Parathyroid adenoma (tissue), 2 donors: ENCODE data around the gene EMP1.

Experiments used
- H2AFZ ChIP-seq: fragments of 300-600 bp; sonication (generic); one replicate; pipeline ENCODE4 v1.7.0; 2017; ENCODE audit warnings: antibody characterized with exemption, mild to moderate bottlenecking
- H3K27ac ChIP-seq: fragments of 300-600 bp; sonication (generic); one replicate; pipeline ENCODE4 v1.7.0; 2017
- H3K27me3 ChIP-seq: fragments of 300-600 bp; sonication (generic); one replicate; pipeline ENCODE4 v1.7.0; 2017; ENCODE audit warnings: low read length; ENCODE audit not compliant: control insufficient read depth, insufficient read depth
- H3K36me3 ChIP-seq: fragments of 300-600 bp; sonication (generic); one replicate; pipeline ENCODE4 v1.7.0; 2017; ENCODE audit warnings: low read length; ENCODE audit not compliant: control insufficient read depth, insufficient read depth
- H3K4me1 ChIP-seq: fragments of 300-600 bp; sonication (generic); one replicate; pipeline ENCODE4 v1.7.0; 2017; ENCODE audit warnings: control low read depth
- H3K4me2 ChIP-seq: fragments of 300-600 bp; sonication (generic); one replicate; pipeline ENCODE4 v1.7.0; 2017; ENCODE audit warnings: low read length
- H3K4me3 ChIP-seq: fragments of 300-600 bp; sonication (generic); one replicate; pipeline ENCODE4 v1.7.0; 2017; ENCODE audit warnings: low read depth, low read length
- H3K79me2 ChIP-seq: fragments of 300-600 bp; sonication (generic); one replicate; pipeline ENCODE4 v1.7.0; 2017; ENCODE audit warnings: control low read depth
- H3K9ac ChIP-seq: fragments of 300-600 bp; sonication (generic); one replicate; pipeline ENCODE4 v1.7.0; 2017; ENCODE audit warnings: mild to moderate bottlenecking
- H3K9me3 ChIP-seq: fragments of 300-600 bp; sonication (generic); one replicate; pipeline ENCODE4 v1.7.0; 2017; ENCODE audit warnings: low read length; ENCODE audit not compliant: control insufficient read depth
- CTCF ChIP-seq: fragments of 300-600 bp; sonication (generic); IDR thresholded peaks from one replicate; pipeline ENCODE4 v1.7.0; 2017; ENCODE audit warnings: antibody characterized with exemption, mild to moderate bottlenecking
- donor health status: primary hyperparathyroidism.

EMP1 gene

GRCh38 chr12:13164921-13165616 lies 31.5 kb upstream of the EMP1 start:
- Histone ChIP-seq H3K4me3 (no peak overlapping the region), H3K9ac (no peak overlapping the region), H3K27ac (no peak overlapping the region), H3K36me3 (no peaks in the 10 kb centered on the region), H3K79me2 (no peaks in the 10 kb centered on the region), H2AFZ (peak overlapping the region; percentile 57), H3K27me3 (no peaks in the 10 kb centered on the region), H3K9me3 (no peaks in the 10 kb centered on the region), H3K4me1 (peaks cover 7% of the 10 kb centered on the region), H3K4me2 (no peak overlapping the region)
- no peak for TF ChIP-seq CTCF

- no peak overlapping the region for H3K4me2 ChIP-seq
- no peak overlapping the region for H3K4me3 ChIP-seq
- peak overlapping the region; percentile 57 for H2AFZ ChIP-seq
- H3K36me3 ChIP-seq = no peaks in the 10 kb centered on the region
- H3K27me3 ChIP-seq = no peaks in the 10 kb centered on the region
- H3K27ac ChIP-seq = no peak overlapping the region
- no peaks in the 10 kb centered on the region for H3K9me3 ChIP-seq
- TF ChIP-seq CTCF = no peak
- H3K79me2 ChIP-seq = no peaks in the 10 kb centered on the region
- peaks cover 7% of the 10 kb centered on the region for H3K4me1 ChIP-seq
- no peak overlapping the region for H3K9ac ChIP-seq
Observed at GRCh38 chr12:13165617-13166041, 30.9 kb upstream of the EMP1 start.

GRCh38 chr12:13167226-13167625 lies 29.3 kb upstream of the EMP1 start:
- H2AFZ ChIP-seq = no peak overlapping the region
- peaks cover 18% of the 10 kb centered on the region for H3K4me1 ChIP-seq
- no peaks in the 10 kb centered on the region for H3K27me3 ChIP-seq
- no peak for TF ChIP-seq CTCF
- no peak overlapping the region for H3K4me2 ChIP-seq
- no peaks in the 10 kb centered on the region for H3K36me3 ChIP-seq
- no peak overlapping the region for H3K27ac ChIP-seq
- no peaks in the 10 kb centered on the region for H3K79me2 ChIP-seq
- no peak overlapping the region for H3K4me3 ChIP-seq
- no peak overlapping the region for H3K9ac ChIP-seq
- no peaks in the 10 kb centered on the region for H3K9me3 ChIP-seq

- no peak overlapping the region for H2AFZ ChIP-seq
- H3K36me3 ChIP-seq = no peaks in the 10 kb centered on the region
- H3K79me2 ChIP-seq = no peaks in the 10 kb centered on the region
- H3K9ac ChIP-seq = no peak overlapping the region
- no peaks in the 10 kb centered on the region for H3K27me3 ChIP-seq
- peaks cover 24% of the 10 kb centered on the region for H3K4me1 ChIP-seq
- no peak overlapping the region for H3K4me2 ChIP-seq
- H3K4me3 ChIP-seq = no peak overlapping the region
- H3K9me3 ChIP-seq = no peaks in the 10 kb centered on the region
- H3K27ac ChIP-seq = no peak overlapping the region
- no peak for TF ChIP-seq CTCF
Observed at GRCh38 chr12:13167906-13168305, 28.6 kb upstream of the EMP1 start.

- Histone ChIP-seq H3K9ac (no peak overlapping the region), H2AFZ (no peak overlapping the region), H3K79me2 (no peaks in the 10 kb centered on the region), H3K4me3 (no peak overlapping the region), H3K36me3 (no peaks in the 10 kb centered on the region), H3K9me3 (no peaks in the 10 kb centered on the region), H3K27ac (no peak overlapping the region), H3K4me2 (no peak overlapping the region), H3K4me1 (peaks cover 36% of the 10 kb centered on the region), H3K27me3 (no peaks in the 10 kb centered on the region)
- no peak for TF ChIP-seq CTCF
Observed at GRCh38 chr12:13169272-13169671, 27.3 kb upstream of the EMP1 start.
